ENCODE measurements around the gene EHMT1.

- no peak for TF ChIP-seq EZH2phosphoT487 (IDR thresholded peaks at IDR 0.05; ENCODE audit: low read length)
- no peak for TF ChIP-seq CTCF (IDR thresholded peaks at IDR 0.05; ENCODE audit: low read length)
Measured at GRCh38 chr9:137795156-137795666, 176.4 kb downstream of the EHMT1 start.

Data from MM.1S (cell line).